Spleen (tissue), 7 donors: ENCODE measurements around the gene ZNF580.

Source experiments
- CTCF ChIP-seq, 11 experiments: fragments of 200-600 bp in 7 of 11; fragments of 450-650 bp in 4 of 11; sonication (generic) in 4 of 11; IDR thresholded peaks in 8 of 11; conservative IDR thresholded peaks in 3 of 11; 1 replicate in 7 of 11; 2 replicates in 4 of 11; pipeline versions ENCODE4 v1.4.0 to v1.8.0; 2016 to 2021; ENCODE audit warnings: antibody characterized with exemption in 11 of 11, inconsistent platforms in 4 of 11, mild to moderate bottlenecking in 1 of 11
- POLR2A ChIP-seq, 3 donors: fragments of 450-650 bp; IDR thresholded peaks; one replicate each; pipeline ENCODE4 v1.5.1; 2017; ENCODE audit warnings: antibody characterized with exemption in 3 of 3, mild to moderate bottlenecking in 1 of 3
- POLR2AphosphoS5 ChIP-seq, 3 donors: sonication (generic); formaldehyde crosslinking; IDR thresholded peaks; one replicate each; pipeline ENCODE4 v1.5.1; 2017; ENCODE audit warnings: antibody characterized with exemption in 3 of 3
- donor health status: DM: no; HTN: no; CAD: no; lungs with moderate emphysema.
- donor health status: DM: no; HTN: no; CAD: no.
- donor health status: DM: no; HTN: no; CAD: no.

- TF ChIP-seq POLR2A (IDR thresholded peaks at IDR 0.05) = no peak
- TF ChIP-seq CTCF (IDR thresholded peaks at IDR 0.05 in 8 of 11, conservative IDR thresholded peaks at IDR 0.05 in 3 of 11) = no peak
- peak in 1 of 3 donors; percentile 60 for TF ChIP-seq POLR2AphosphoS5 (IDR thresholded peaks at IDR 0.05)
These were observed 29.7 kb downstream of the ZNF580 start for GRCh38 chr19:55670280-55671053.
